Measurements from ENCODE around the gene PNPLA4.

Gene PNPLA4

DNA sequence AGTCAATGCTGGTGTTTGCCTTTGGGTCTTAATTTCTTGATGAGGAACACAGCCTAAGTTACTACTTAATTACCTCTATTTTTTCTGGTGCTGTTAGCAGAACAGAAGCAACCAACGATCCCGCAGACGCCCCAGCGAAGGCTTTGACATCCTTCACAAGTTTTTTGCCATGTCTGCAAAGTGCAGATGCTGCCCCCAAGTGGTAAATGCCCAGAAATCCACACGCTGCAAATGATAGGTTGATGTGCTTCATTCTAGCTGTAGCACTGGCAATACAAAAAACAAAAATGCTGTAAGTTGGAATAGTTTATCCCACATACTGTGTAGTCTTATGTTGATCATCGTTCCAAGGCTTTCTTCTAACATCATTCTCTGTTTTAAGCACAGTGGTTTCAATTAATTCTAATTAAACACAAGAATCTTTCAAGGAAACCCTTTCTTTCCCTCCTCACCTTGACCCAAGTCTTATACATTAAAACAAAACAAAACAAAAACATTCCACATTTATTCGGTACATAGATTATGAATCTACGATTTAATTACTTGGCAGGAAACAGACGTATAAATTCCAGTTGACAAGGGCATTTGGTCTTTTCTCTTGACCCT lies 1.2 kb downstream of the PNPLA4 start:
- no peak overlapping the region for H3K4me2 ChIP-seq (ENCODE audit: low read length)
- H3K4me3 ChIP-seq (ENCODE audit: low read depth, low read length), result no peak overlapping the region
- no peaks in the 10 kb centered on the region for H3K27me3 ChIP-seq (ENCODE audit: control insufficient read depth, insufficient read depth, low read length)
- H3K36me3 ChIP-seq (ENCODE audit: control insufficient read depth, insufficient read depth, low read length), result no peaks in the 10 kb centered on the region
- H2AFZ ChIP-seq, result peak overlapping the region; percentile 15
- H3K4me1 ChIP-seq, result no peaks in the 10 kb centered on the region
- TF ChIP-seq, protein P1, sequence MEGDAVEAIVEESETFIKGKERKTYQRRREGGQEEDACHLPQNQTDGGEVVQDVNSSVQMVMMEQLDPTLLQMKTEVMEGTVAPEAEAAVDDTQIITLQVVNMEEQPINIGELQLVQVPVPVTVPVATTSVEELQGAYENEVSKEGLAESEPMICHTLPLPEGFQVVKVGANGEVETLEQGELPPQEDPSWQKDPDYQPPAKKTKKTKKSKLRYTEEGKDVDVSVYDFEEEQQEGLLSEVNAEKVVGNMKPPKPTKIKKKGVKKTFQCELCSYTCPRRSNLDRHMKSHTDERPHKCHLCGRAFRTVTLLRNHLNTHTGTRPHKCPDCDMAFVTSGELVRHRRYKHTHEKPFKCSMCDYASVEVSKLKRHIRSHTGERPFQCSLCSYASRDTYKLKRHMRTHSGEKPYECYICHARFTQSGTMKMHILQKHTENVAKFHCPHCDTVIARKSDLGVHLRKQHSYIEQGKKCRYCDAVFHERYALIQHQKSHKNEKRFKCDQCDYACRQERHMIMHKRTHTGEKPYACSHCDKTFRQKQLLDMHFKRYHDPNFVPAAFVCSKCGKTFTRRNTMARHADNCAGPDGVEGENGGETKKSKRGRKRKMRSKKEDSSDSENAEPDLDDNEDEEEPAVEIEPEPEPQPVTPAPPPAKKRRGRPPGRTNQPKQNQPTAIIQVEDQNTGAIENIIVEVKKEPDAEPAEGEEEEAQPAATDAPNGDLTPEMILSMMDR (IDR thresholded peaks at IDR 0.05), result peak; percentile 56
- no peak overlapping the region for H3K27ac ChIP-seq
- no peak overlapping the region for H3K9ac ChIP-seq
- H3K79me2 ChIP-seq, result no peaks in the 10 kb centered on the region
- no peaks in the 10 kb centered on the region for H3K9me3 ChIP-seq (ENCODE audit: control insufficient read depth, low read length)

- H3K27me3 ChIP-seq (ENCODE audit: control insufficient read depth, insufficient read depth, low read length), result no peaks in the 10 kb centered on the region
- H2AFZ ChIP-seq, result no peak overlapping the region
- no peaks in the 10 kb centered on the region for H3K9me3 ChIP-seq (ENCODE audit: control insufficient read depth, low read length)
- TF ChIP-seq, protein P1 (IDR thresholded peaks at IDR 0.05), result no peak
- H3K27ac ChIP-seq, result no peak overlapping the region
- no peak overlapping the region for H3K9ac ChIP-seq
- H3K36me3 ChIP-seq (ENCODE audit: control insufficient read depth, insufficient read depth, low read length), result no peaks in the 10 kb centered on the region
- no peak overlapping the region for H3K4me2 ChIP-seq (ENCODE audit: low read length)
- no peaks in the 10 kb centered on the region for H3K79me2 ChIP-seq
- no peaks in the 10 kb centered on the region for H3K4me1 ChIP-seq
- no peak overlapping the region for H3K4me3 ChIP-seq (ENCODE audit: low read depth, low read length)
Observed at GRCh38 chrX:7921750-7922149, 5.5 kb downstream of the PNPLA4 start.

DNA sequence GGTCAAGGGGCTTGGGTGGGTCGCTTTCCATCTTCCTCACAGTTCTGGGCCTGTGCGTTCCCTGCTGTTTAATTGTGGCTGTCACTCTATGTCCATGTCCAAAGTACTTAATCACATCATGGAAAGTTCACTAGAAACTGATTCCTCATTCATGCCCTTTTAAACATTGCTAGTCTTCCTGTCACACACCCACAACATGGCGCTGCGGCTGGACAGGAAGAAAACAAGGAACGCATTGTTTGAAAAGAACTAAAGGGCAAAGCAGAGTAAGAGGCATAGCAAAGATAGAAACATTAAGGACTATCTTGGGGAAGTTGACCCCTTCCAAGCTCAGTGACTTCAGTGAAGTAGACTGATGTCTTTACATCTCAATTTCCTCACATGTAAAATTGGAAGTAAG lies 18.4 kb downstream of the PNPLA4 start:
- no peak overlapping the region for H2AFZ ChIP-seq
- no peaks in the 10 kb centered on the region for H3K36me3 ChIP-seq (ENCODE audit: control insufficient read depth, insufficient read depth, low read length)
- no peak overlapping the region for H3K9ac ChIP-seq
- H3K9me3 ChIP-seq (ENCODE audit: control insufficient read depth, low read length), result no peaks in the 10 kb centered on the region
- no peak overlapping the region for H3K4me2 ChIP-seq (ENCODE audit: low read length)
- H3K4me3 ChIP-seq (ENCODE audit: low read depth, low read length), result no peak overlapping the region
- H3K27me3 ChIP-seq (ENCODE audit: control insufficient read depth, insufficient read depth, low read length), result no peaks in the 10 kb centered on the region
- TF ChIP-seq, protein P1 (IDR thresholded peaks at IDR 0.05), result no peak
- H3K27ac ChIP-seq, result no peak overlapping the region
- H3K4me1 ChIP-seq, result no peaks in the 10 kb centered on the region
- no peaks in the 10 kb centered on the region for H3K79me2 ChIP-seq

- Histone ChIP-seq H3K4me1 (no peaks in the 10 kb centered on the region), H3K9me3 (ENCODE audit: control insufficient read depth, low read length) (no peaks in the 10 kb centered on the region), H3K27me3 (ENCODE audit: control insufficient read depth, insufficient read depth, low read length) (no peaks in the 10 kb centered on the region), H3K36me3 (ENCODE audit: control insufficient read depth, insufficient read depth, low read length) (no peaks in the 10 kb centered on the region), H3K4me2 (ENCODE audit: low read length) (no peak overlapping the region), H3K4me3 (ENCODE audit: low read depth, low read length) (no peak overlapping the region), H3K9ac (no peak overlapping the region), H3K27ac (no peak overlapping the region), H2AFZ (no peak overlapping the region), H3K79me2 (no peaks in the 10 kb centered on the region)
- TF ChIP-seq, protein P1 (IDR thresholded peaks at IDR 0.05), result no peak
Observed at GRCh38 chrX:7904562-7904961, 22.7 kb downstream of the PNPLA4 start.

DNA sequence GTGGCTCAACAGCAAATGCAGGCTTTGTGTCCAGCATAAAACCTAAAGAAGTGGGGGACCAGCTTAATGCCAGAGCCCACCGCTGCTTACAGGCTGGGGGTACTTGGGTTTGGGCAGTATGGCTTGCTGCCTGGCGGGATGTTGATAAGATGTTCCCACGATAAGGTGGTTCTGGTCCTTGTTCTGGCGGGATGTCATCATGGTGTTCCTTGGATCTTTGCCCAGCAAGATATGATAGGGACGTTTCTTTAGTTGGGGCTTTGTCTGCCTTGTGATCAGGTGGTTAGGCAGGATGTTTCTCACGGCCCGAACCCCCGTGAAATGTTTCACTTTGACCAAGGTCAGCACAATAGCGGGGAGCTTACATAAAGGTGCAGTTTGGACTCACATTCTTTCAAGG lies 35.3 kb downstream of the PNPLA4 start:
- no peak overlapping the region for H2AFZ ChIP-seq
- no peak overlapping the region for H3K9ac ChIP-seq
- no peak overlapping the region for H3K4me2 ChIP-seq (ENCODE audit: low read length)
- H3K79me2 ChIP-seq, result no peaks in the 10 kb centered on the region
- H3K27me3 ChIP-seq (ENCODE audit: control insufficient read depth, insufficient read depth, low read length), result no peaks in the 10 kb centered on the region
- no peak overlapping the region for H3K4me3 ChIP-seq (ENCODE audit: low read depth, low read length)
- no peak overlapping the region for H3K27ac ChIP-seq
- TF ChIP-seq, protein P1 (IDR thresholded peaks at IDR 0.05), result no peak
- no peaks in the 10 kb centered on the region for H3K9me3 ChIP-seq (ENCODE audit: control insufficient read depth, low read length)
- no peaks in the 10 kb centered on the region for H3K4me1 ChIP-seq
- no peaks in the 10 kb centered on the region for H3K36me3 ChIP-seq (ENCODE audit: control insufficient read depth, insufficient read depth, low read length)
